PC-3 (cell line): Measurements from ENCODE around the gene OTX1.
"Not testable (repeated sequence)": the region's sequence is repeated elsewhere in the genome, so short reads cannot be mapped to it uniquely, and the experiment has no call there.

Experiments
- EZH2 ChIP-seq: fragments of 300-600 bp; sonication (generic); IDR thresholded peaks from one replicate; pipeline ENCODE4 v1.6.1; 2017; ENCODE audit warnings: antibody characterized with exemption, mild to moderate bottlenecking, low read length; ENCODE audit not compliant: unreplicated experiment
- EZH2phosphoT487 ChIP-seq: fragments of 300-600 bp; sonication (generic); IDR thresholded peaks from 2 replicates; pipeline ENCODE4 v1.6.1; 2018; ENCODE audit warnings: mild to moderate bottlenecking, antibody characterized with exemption, low read length, borderline replicate concordance
- TF ChIP-seq, protein P1 (sequence below): fragments of 300-600 bp; sonication (generic); conservative IDR thresholded peaks from 2 replicates; pipeline ENCODE4 v1.5.1; 2017; ENCODE audit warnings: antibody characterized with exemption, low read depth, mild to moderate bottlenecking, low read length

GRCh38 chr2:63074399-63074798 is 23.8 kb downstream of the OTX1 start:
- TF ChIP-seq, protein P1, sequence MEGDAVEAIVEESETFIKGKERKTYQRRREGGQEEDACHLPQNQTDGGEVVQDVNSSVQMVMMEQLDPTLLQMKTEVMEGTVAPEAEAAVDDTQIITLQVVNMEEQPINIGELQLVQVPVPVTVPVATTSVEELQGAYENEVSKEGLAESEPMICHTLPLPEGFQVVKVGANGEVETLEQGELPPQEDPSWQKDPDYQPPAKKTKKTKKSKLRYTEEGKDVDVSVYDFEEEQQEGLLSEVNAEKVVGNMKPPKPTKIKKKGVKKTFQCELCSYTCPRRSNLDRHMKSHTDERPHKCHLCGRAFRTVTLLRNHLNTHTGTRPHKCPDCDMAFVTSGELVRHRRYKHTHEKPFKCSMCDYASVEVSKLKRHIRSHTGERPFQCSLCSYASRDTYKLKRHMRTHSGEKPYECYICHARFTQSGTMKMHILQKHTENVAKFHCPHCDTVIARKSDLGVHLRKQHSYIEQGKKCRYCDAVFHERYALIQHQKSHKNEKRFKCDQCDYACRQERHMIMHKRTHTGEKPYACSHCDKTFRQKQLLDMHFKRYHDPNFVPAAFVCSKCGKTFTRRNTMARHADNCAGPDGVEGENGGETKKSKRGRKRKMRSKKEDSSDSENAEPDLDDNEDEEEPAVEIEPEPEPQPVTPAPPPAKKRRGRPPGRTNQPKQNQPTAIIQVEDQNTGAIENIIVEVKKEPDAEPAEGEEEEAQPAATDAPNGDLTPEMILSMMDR = not testable (repeated sequence)
- TF ChIP-seq EZH2phosphoT487, EZH2: not testable (repeated sequence)
